ENCODE measurements around the gene CCSER1.
"Not testable (repeated sequence)": the region's sequence is repeated elsewhere in the genome, so short reads cannot be mapped to it uniquely, and the experiment has no call there.

- not testable (repeated sequence) for TF ChIP-seq CTCF (IDR thresholded peaks at IDR 0.05; ENCODE audit: low read length); EZH2 (IDR thresholded peaks at IDR 0.05; ENCODE audit: borderline replicate concordance, low read length)
Measured at GRCh38 chr4:90484894-90485293, 357.7 kb downstream of the CCSER1 start.

Data from OCI-LY1 (cell line).